HepG2 (cell line): ENCODE results near the gene MEG3. TPM values are rescaled to one million over a fixed set of nuclear protein-coding genes. Genes with fewer than 3 reads are reported as not detected.

Experiments
- ARID2 ChIP-seq: sonication (generic); formaldehyde crosslinking; IDR thresholded peaks from 2 replicates; pipeline ENCODE4 v1.8.1; 2022; ENCODE audit warnings: mild to moderate bottlenecking, missing genetic modification reagents, borderline replicate concordance
- CTCF ChIP-seq: sonication (generic); formaldehyde crosslinking; IDR thresholded peaks from 2 replicates; pipeline ENCODE4 v1.5.0; 2020; ENCODE audit warnings: mild to moderate bottlenecking, missing genetic modification reagents, moderate library complexity
- HNF1A ChIP-seq, 2 experiments: sonication (generic) in 1 of 2; formaldehyde crosslinking in 1 of 2; IDR thresholded peaks; 2 replicates each; pipeline versions ENCODE4 v1.4.0 to v1.6.1; 2016 to 2020; ENCODE audit warnings: borderline replicate concordance in 1 of 2, low read depth in 1 of 2, mild to moderate bottlenecking in 1 of 2, missing genetic modification reagents in 1 of 2
- MED13 ChIP-seq: sonication (generic); formaldehyde crosslinking; IDR thresholded peaks from 2 replicates; pipeline ENCODE4 v1.5.0; 2020; ENCODE audit warnings: missing genetic modification reagents
- NCOA2 ChIP-seq: sonication (generic); formaldehyde crosslinking; IDR thresholded peaks from 2 replicates; pipeline ENCODE4 v1.8.0; 2022; ENCODE audit warnings: inconsistent platforms
- NFYC ChIP-seq: IDR thresholded peaks from 2 replicates; pipeline ENCODE4 v1.6.1; 2016; ENCODE audit warnings: missing genetic modification reagents, missing compliant biosample characterization
- NKX3-1 ChIP-seq: sonication (generic); formaldehyde crosslinking; IDR thresholded peaks from 2 replicates; pipeline ENCODE4 v1.5.0; 2020; ENCODE audit warnings: missing genetic modification reagents
- ZFYVE20 ChIP-seq: sonication (generic); formaldehyde crosslinking; IDR thresholded peaks from 2 replicates; pipeline ENCODE4 v1.8.0; 2023; ENCODE audit warnings: low read depth, mild to moderate bottlenecking, moderate library complexity, missing genetic modification reagents, borderline replicate concordance
- ZNF276 ChIP-seq: sonication (generic); formaldehyde crosslinking; IDR thresholded peaks from 2 replicates; pipeline ENCODE4 v1.4.0; 2020; ENCODE audit warnings: mild to moderate bottlenecking, low read depth, missing genetic modification reagents
- ZNF484 ChIP-seq: sonication (generic); formaldehyde crosslinking; IDR thresholded peaks from 2 replicates; pipeline ENCODE4 v1.5.1; 2020; ENCODE audit warnings: mild to moderate bottlenecking, low read depth, missing genetic modification reagents, borderline replicate concordance
- ZNF567 ChIP-seq: sonication (generic); formaldehyde crosslinking; IDR thresholded peaks from 2 replicates; pipeline ENCODE4 v1.8.1; 2023; ENCODE audit warnings: mild to moderate bottlenecking, missing genetic modification reagents, borderline replicate concordance
- ZNF598 ChIP-seq: sonication (generic); formaldehyde crosslinking; IDR thresholded peaks from 2 replicates; pipeline ENCODE4 v1.5.1; 2020; ENCODE audit warnings: mild to moderate bottlenecking, missing genetic modification reagents, borderline replicate concordance
- ZNF629 ChIP-seq: sonication (generic); formaldehyde crosslinking; conservative IDR thresholded peaks from 2 replicates; pipeline ENCODE4 v1.5.0; 2020; ENCODE audit warnings: missing genetic modification reagents
- polyA plus RNA-seq, 8 experiments: library from polyadenylated mRNA; depleted of rRNA in 3 of 8; stranded (reverse) in 7 of 8; unstranded in 1 of 8; fragments of >200 nt; fragmentation: Illumina TruSeq in 4 of 8; extraction: Trizol in 4 of 8; gene quantifications; 2 replicates each; pipeline versions ENCODE4 v1.2.1 to v1.2.3, GENCODE V29; 2011 to 2016; ENCODE audit warnings: low read depth in 4 of 8, missing spikeins in 1 of 8, mixed read lengths in 1 of 8; ENCODE audit not compliant: insufficient read depth in 1 of 8
- total RNA-seq, 5 experiments: library from RNA; depleted of rRNA; stranded (reverse); fragments of >200 nt; fragmentation: Illumina TruSeq; extraction: Trizol; gene quantifications; 2 replicates each; pipeline ENCODE4 v1.2.3, GENCODE V29; 2016; ENCODE audit warnings: low read depth in 1 of 5
- TF ChIP-seq, protein P1 (sequence below): sonication (generic); formaldehyde crosslinking; IDR thresholded peaks from 2 replicates; pipeline ENCODE4 v1.4.0; 2020; ENCODE audit warnings: low read depth, missing genetic modification reagents
- TF ChIP-seq, protein P2 (sequence below): sonication (generic); formaldehyde crosslinking; IDR thresholded peaks from 2 replicates; pipeline ENCODE4 v1.4.0; 2020; ENCODE audit warnings: missing genetic modification reagents

Gene MEG3
- total and polyA plus RNA-seq, 2 of the 13 experiments (the other 11 are each of a cell fraction or from before 2014, with no cell fraction given): 0.17 TPM; not detected in 1

DNA sequence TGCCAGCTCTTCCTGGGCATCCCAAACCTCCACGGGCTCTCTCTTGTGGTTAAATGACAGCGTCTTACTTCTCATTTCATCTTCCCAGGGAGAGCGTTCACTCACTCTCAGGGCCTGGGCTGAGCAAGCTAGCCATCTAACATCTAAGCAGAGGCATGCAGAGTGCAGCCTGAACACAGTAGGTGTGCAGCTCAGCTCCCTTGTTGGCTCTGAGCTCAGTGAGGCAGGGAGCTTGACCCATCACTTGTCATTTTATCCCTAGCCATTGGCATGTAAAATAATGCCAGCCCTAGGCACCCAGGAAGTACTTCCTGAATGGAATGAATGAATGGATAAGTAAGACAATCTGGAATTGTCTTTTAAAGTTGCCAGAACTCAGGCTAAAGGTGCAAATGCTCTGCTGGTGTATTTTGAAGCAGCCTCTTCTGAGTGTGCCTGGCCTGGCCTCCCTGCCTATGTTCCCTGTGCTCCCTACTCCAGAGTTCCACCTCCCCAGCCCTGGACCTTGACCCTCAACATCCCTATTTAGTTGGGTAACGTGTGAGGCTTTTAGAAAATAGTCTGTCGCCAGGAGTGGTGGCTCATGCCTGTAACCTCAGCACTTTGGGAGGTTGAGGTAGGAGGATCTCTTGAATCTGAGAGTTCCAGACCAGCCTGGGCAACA, 9.5 kb upstream of the MEG3 start (continued):
- no peak for TF ChIP-seq ZNF598
- no peak for TF ChIP-seq ZNF276 (CRISPR knock-in tag)
- TF ChIP-seq ARID2 (CRISPR knock-in tag): no peak; the same call in 1 of the 2 replicates
- TF ChIP-seq NCOA2 (CRISPR knock-in tag): peak; percentile 76
- TF ChIP-seq ZNF629 (CRISPR knock-in tag): 0 out of 2 replicates have a peak, but pooled peaks have one; percentile 41
- TF ChIP-seq HNF1A (IDR thresholded peaks at IDR 0.05; ENCODE audit: low read depth): no peak; the same call in 1 of the 2 replicates
- no peak for TF ChIP-seq HNF1A (CRISPR knock-in tag; IDR thresholded peaks at IDR 0.05; ENCODE audit: borderline replicate concordance)
- TF ChIP-seq, protein P1, sequence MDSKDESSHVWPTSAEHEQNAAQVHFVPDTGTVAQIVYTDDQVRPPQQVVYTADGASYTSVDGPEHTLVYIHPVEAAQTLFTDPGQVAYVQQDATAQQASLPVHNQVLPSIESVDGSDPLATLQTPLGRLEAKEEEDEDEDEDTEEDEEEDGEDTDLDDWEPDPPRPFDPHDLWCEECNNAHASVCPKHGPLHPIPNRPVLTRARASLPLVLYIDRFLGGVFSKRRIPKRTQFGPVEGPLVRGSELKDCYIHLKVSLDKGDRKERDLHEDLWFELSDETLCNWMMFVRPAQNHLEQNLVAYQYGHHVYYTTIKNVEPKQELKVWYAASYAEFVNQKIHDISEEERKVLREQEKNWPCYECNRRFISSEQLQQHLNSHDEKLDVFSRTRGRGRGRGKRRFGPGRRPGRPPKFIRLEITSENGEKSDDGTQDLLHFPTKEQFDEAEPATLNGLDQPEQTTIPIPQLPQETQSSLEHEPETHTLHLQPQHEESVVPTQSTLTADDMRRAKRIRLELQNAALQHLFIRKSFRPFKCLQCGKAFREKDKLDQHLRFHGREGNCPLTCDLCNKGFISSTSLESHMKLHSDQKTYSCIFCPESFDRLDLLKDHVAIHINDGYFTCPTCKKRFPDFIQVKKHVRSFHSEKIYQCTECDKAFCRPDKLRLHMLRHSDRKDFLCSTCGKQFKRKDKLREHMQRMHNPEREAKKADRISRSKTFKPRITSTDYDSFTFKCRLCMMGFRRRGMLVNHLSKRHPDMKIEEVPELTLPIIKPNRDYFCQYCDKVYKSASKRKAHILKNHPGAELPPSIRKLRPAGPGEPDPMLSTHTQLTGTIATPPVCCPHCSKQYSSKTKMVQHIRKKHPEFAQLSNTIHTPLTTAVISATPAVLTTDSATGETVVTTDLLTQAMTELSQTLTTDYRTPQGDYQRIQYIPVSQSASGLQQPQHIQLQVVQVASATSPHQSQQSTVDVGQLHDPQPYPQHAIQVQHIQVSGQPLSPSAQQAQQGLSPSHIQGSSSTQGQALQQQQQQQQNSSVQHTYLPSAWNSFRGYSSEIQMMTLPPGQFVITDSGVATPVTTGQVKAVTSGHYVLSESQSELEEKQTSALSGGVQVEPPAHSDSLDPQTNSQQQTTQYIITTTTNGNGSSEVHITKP (CRISPR knock-in tag): peak; percentile 44; the same call in 1 of the 2 replicates
- 0 out of 2 replicates have a peak, but pooled peaks have one; percentile 0 for TF ChIP-seq CTCF (CRISPR knock-in tag)
- TF ChIP-seq NFYC (CRISPR knock-in tag): no peak
- TF ChIP-seq MED13 (CRISPR knock-in tag): peak; percentile 51
- no peak for TF ChIP-seq ZFYVE20 (CRISPR knock-in tag)
- TF ChIP-seq, protein P2, sequence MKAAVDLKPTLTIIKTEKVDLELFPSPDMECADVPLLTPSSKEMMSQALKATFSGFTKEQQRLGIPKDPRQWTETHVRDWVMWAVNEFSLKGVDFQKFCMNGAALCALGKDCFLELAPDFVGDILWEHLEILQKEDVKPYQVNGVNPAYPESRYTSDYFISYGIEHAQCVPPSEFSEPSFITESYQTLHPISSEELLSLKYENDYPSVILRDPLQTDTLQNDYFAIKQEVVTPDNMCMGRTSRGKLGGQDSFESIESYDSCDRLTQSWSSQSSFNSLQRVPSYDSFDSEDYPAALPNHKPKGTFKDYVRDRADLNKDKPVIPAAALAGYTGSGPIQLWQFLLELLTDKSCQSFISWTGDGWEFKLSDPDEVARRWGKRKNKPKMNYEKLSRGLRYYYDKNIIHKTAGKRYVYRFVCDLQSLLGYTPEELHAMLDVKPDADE (CRISPR knock-in tag): no peak
- TF ChIP-seq NKX3-1 (CRISPR knock-in tag): no peak
- TF ChIP-seq ZNF567 (CRISPR knock-in tag): peak; percentile 83; the same call in 1 of the 2 replicates
- no peak for TF ChIP-seq ZNF484
